Measurements from ENCODE around the gene NDUFAF3.
A peak's percentile ranks its signal among the peaks of the same experiment; 100 is the strongest.

Gene NDUFAF3

DNA sequence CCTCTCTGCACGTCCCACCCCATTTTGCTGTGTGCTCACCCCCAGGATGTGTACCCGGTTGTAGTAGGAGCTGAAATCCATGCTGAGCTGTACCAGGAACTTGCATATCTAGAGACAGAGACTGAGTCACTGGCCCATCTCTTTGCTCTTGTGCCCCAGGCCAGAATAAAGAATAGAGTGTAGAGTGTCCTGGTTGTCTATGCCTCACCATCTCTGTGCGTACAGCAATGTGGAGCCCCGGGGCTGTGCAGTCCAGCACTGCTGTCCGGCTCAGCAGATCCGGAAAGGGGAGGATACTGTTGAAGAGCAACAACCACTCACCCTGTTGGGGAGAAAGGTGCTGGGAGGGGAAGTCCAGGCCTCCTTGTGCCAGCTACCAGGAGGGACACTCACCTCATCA, 6.2 kb upstream of the NDUFAF3 start:
- TF ChIP-seq REST (IDR thresholded peaks at IDR 0.05; ENCODE audit: low read depth) (no peak), RAD21 (IDR thresholded peaks at IDR 0.05; ENCODE audit: low read depth) (no peak), NFIC (IDR thresholded peaks at IDR 0.05) (no peak), CEBPB (IDR thresholded peaks at IDR 0.05) (no peak), ZBTB7A (IDR thresholded peaks at IDR 0.05; ENCODE audit: low read depth) (no peak), EGR1 (IDR thresholded peaks at IDR 0.05) (no peak), TEAD4 (IDR thresholded peaks at IDR 0.05) (no peak), TAF1 (IDR thresholded peaks at IDR 0.05; ENCODE audit: low read depth) (no peak), FOXM1 (IDR thresholded peaks at IDR 0.05; ENCODE audit: borderline replicate concordance, low read depth) (no peak), TCF12 (IDR thresholded peaks at IDR 0.05; ENCODE audit: low read depth) (no peak), EP300 (IDR thresholded peaks at IDR 0.05; ENCODE audit: borderline replicate concordance) (no peak), YY1 (IDR thresholded peaks at IDR 0.05; ENCODE audit: low read depth) (no peak), CREB1 (IDR thresholded peaks at IDR 0.05; ENCODE audit: low read depth) (no peak)
- TF ChIP-seq, protein P1, sequence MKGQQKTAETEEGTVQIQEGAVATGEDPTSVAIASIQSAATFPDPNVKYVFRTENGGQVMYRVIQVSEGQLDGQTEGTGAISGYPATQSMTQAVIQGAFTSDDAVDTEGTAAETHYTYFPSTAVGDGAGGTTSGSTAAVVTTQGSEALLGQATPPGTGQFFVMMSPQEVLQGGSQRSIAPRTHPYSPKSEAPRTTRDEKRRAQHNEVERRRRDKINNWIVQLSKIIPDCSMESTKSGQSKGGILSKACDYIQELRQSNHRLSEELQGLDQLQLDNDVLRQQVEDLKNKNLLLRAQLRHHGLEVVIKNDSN (IDR thresholded peaks at IDR 0.05) = no peak
- TF ChIP-seq, protein P2, sequence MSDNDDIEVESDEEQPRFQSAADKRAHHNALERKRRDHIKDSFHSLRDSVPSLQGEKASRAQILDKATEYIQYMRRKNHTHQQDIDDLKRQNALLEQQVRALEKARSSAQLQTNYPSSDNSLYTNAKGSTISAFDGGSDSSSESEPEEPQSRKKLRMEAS (IDR thresholded peaks at IDR 0.05) = no peak

DNA sequence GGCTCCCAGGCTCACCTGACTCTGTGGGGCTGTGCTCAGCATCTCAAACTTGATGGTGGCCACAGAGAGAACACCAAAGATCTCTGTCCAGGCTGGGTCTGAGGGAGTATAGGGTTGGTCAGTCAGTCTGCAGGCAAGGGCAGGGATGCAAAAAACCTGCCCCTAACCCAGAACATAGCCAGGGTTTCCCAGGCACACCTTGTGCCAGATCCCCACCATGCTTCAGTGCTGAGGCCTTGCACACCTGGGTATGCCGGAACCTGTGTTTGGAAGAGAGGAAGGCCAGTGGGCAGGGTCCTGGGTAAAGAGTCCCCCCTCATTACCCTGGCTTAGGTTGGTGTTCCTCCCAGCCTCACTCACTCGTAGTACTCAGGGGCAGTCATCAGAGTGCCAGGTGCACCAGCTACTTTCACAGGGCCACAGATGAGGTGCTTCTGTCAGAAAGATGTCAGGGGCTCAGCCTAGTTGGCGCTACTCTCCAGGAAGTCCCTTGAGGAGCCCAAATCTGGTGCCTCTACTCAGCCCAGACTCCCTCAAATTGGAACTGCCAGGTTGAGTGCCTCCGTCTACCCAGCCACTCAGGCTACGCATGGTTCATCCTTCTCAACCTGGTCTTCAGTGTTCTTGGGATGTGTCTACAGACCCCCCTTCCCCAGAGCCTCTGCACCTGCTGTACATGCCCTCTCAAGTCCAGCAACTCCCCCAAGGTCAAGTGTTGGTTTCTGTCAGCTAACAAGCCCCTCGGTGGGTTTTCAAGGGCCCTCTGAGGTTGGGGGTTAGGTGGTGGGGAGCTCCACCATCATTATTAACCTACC, 5.3 kb upstream of the NDUFAF3 start:
- TF ChIP-seq RAD21 (IDR thresholded peaks at IDR 0.05; ENCODE audit: low read depth) (no peak), TEAD4 (IDR thresholded peaks at IDR 0.05) (no peak), EP300 (IDR thresholded peaks at IDR 0.05; ENCODE audit: borderline replicate concordance) (no peak), NFIC (IDR thresholded peaks at IDR 0.05) (no peak), FOXM1 (IDR thresholded peaks at IDR 0.05; ENCODE audit: borderline replicate concordance, low read depth) (no peak), EGR1 (IDR thresholded peaks at IDR 0.05) (no peak), TCF12 (IDR thresholded peaks at IDR 0.05; ENCODE audit: low read depth) (no peak), YY1 (IDR thresholded peaks at IDR 0.05; ENCODE audit: low read depth) (no peak), TAF1 (IDR thresholded peaks at IDR 0.05; ENCODE audit: low read depth) (no peak)
- TF ChIP-seq, protein P2 (IDR thresholded peaks at IDR 0.05) = no peak
- TF ChIP-seq, protein P1 (IDR thresholded peaks at IDR 0.05) = no peak

DNA sequence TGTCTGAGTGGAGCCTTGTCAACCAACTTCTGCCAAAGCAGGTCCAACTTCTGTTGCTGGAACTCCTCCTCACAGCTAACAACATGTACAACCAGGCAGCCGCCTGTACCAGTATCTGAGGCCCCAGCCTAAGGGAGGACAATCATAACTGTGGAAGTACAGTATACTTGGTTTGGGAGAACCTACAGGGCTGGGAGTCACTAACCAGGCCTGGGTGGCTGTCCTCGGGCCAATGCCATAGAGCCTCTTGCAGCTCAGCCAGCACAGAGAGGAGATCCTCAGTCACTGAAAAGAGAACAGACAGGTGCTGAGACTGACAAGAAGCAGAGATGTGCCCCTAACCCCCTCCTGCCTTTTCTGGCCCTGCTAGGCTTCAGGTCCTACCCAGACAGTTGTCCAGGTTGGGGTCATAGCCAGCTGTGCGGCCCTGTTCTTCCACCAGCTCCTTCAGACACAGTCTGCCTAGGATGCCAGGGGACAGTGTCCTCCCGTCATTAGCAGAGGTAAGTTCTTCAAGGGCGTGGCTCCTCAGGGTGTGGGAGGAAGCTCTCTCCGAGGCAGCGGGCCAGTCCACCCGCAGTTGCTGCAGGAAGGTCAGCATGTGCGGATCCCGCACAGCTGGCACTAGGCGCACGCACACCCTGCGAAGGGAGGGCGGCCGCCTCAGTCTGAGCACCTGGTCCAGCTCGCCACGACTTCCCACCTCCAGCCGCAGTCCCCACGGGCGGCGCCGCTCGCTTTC, 4.5 kb upstream of the NDUFAF3 start:
- TF ChIP-seq TEAD4 (IDR thresholded peaks at IDR 0.05) (no peak; the same call in 1 of the 2 replicates), CEBPB (IDR thresholded peaks at IDR 0.05) (no peak), EP300 (IDR thresholded peaks at IDR 0.05; ENCODE audit: borderline replicate concordance) (no peak), EGR1 (IDR thresholded peaks at IDR 0.05) (no peak), REST (IDR thresholded peaks at IDR 0.05; ENCODE audit: low read depth) (no peak), CREB1 (IDR thresholded peaks at IDR 0.05; ENCODE audit: low read depth) (no peak), TCF12 (IDR thresholded peaks at IDR 0.05; ENCODE audit: low read depth) (no peak), FOXM1 (IDR thresholded peaks at IDR 0.05; ENCODE audit: borderline replicate concordance, low read depth) (no peak)
- TF ChIP-seq, protein P2 (IDR thresholded peaks at IDR 0.05) = no peak
- TF ChIP-seq, protein P1 (IDR thresholded peaks at IDR 0.05) = no peak

GRCh38 chr3:49017971-49018706, 3.8 kb upstream of the NDUFAF3 start, which contains the start of gene DALRD3:
Gene DALRD3, minus strand, starts transcription at chr3:49018580. Its CDS starts 16 bp downstream, at chr3:49018564.
- TF ChIP-seq FOXM1 (IDR thresholded peaks at IDR 0.05; ENCODE audit: borderline replicate concordance, low read depth) (0 out of 2 replicates have a peak, but pooled peaks have one; percentile 17), TCF12 (IDR thresholded peaks at IDR 0.05; ENCODE audit: low read depth) (0 out of 2 replicates have a peak, but pooled peaks have one; percentile 12), EP300 (IDR thresholded peaks at IDR 0.05; ENCODE audit: borderline replicate concordance) (0 out of 2 replicates have a peak, but pooled peaks have one; percentile 8), NFIC (IDR thresholded peaks at IDR 0.05) (no peak), TEAD4 (IDR thresholded peaks at IDR 0.05) (0 out of 2 replicates have a peak, but pooled peaks have one; percentile 11), CEBPB (IDR thresholded peaks at IDR 0.05) (no peak), REST (IDR thresholded peaks at IDR 0.05; ENCODE audit: low read depth) (no peak), YY1 (IDR thresholded peaks at IDR 0.05; ENCODE audit: low read depth) (peak; percentile 67), ZBTB7A (IDR thresholded peaks at IDR 0.05; ENCODE audit: low read depth) (0 out of 2 replicates have a peak, but pooled peaks have one; percentile 79), TAF1 (IDR thresholded peaks at IDR 0.05; ENCODE audit: low read depth) (no peak), CREB1 (IDR thresholded peaks at IDR 0.05; ENCODE audit: low read depth) (peak; percentile 81), EGR1 (IDR thresholded peaks at IDR 0.05) (no peak), RAD21 (IDR thresholded peaks at IDR 0.05; ENCODE audit: low read depth) (no peak)
- TF ChIP-seq, protein P2 (IDR thresholded peaks at IDR 0.05) = peak; percentile 70
- TF ChIP-seq, protein P1 (IDR thresholded peaks at IDR 0.05) = no peak
